AG09319 (cell line): Measurements from ENCODE around the gene UBR1.
"Not testable (repeated sequence)": the region's sequence is repeated elsewhere in the genome, so short reads cannot be mapped to it uniquely, and the experiment has no call there.

Experiments
- DNase-seq: peaks from one replicate; pipeline ENCODE4 v3.0.0-alpha.2; 2010; ENCODE audit warnings: low read depth; ENCODE audit errors: extremely low read depth
- TF ChIP-seq, protein P1 (sequence below): IDR thresholded peaks from 2 replicates; pipeline ENCODE4 v1.5.1; 2011; ENCODE audit warnings: low read depth, mild to moderate bottlenecking, inconsistent platforms, low read length, moderate library complexity

Gene UBR1

DNA sequence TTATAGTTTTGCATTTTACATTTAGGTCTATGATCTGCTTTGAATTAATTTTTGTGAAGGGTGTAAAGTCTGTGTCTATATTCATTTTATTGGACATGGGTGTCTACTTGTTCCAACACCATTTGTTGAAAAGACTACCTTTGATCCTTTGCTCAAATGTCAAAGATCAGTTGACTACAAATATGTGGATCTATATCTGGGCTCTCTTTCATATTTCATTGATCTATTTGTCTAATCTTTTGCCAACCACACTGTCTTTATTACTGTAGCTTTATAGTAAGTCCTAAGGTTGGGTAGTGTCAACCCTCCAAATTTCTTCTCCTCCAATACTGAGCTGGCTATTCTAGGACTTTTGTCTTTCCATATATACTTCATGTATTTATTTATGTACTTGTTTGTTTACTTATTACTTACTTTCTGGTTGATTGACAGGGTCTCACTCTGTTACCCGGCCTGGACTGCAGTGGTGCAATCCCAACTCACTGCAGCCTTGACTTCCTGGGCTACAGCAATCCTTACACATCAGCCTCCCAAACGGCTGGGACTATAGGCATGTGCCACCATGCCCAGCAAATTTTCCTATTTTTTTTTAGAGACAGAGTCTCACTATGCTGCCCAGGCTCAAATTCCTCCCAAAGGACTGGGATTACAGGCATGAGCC is 131.5 kb downstream of the UBR1 start:
- TF ChIP-seq, protein P1, sequence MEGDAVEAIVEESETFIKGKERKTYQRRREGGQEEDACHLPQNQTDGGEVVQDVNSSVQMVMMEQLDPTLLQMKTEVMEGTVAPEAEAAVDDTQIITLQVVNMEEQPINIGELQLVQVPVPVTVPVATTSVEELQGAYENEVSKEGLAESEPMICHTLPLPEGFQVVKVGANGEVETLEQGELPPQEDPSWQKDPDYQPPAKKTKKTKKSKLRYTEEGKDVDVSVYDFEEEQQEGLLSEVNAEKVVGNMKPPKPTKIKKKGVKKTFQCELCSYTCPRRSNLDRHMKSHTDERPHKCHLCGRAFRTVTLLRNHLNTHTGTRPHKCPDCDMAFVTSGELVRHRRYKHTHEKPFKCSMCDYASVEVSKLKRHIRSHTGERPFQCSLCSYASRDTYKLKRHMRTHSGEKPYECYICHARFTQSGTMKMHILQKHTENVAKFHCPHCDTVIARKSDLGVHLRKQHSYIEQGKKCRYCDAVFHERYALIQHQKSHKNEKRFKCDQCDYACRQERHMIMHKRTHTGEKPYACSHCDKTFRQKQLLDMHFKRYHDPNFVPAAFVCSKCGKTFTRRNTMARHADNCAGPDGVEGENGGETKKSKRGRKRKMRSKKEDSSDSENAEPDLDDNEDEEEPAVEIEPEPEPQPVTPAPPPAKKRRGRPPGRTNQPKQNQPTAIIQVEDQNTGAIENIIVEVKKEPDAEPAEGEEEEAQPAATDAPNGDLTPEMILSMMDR, result no peak
- DNase-seq, result no peak

DNA sequence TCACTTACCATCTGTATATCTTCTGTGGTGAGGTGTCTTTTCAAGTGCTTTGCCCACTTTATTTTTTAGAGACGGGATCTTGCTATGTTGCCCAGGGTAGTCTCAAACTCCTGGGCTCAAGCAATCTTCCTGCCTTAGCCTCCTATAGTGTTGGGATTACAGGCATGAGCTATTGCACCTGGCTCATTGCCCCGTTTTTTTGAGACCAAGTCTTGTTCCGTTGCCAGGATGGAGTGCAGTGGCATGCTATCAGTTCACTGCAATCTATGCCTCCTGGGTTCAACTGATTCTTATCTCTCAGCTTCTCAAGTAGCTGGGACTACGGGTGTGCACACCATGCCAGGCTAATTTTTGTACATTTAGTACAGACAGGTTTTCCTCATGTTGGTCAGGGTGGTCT is 132.7 kb downstream of the UBR1 start:
- TF ChIP-seq, protein P1, result no peak
- DNase-seq, result no peak

DNA sequence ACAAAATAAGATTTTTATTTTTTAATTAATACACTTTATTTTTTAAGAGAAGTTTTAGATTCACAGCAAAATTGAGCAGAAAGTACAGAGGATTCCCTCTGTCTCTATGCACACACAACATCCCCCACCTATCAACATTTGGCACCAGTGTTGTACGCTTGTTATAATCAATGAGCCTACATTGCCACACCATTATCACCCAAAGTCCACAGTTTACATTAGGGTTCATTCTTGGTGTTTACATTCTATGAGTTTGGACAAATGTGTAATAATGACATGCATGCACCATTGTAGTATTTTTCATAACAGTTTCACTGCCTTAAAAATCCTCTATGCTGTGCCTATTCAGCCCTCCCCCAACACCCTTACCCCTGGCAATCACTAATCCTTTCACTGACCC is 134.0 kb downstream of the UBR1 start:
- TF ChIP-seq, protein P1, result no peak
- DNase-seq, result no peak

DNA sequence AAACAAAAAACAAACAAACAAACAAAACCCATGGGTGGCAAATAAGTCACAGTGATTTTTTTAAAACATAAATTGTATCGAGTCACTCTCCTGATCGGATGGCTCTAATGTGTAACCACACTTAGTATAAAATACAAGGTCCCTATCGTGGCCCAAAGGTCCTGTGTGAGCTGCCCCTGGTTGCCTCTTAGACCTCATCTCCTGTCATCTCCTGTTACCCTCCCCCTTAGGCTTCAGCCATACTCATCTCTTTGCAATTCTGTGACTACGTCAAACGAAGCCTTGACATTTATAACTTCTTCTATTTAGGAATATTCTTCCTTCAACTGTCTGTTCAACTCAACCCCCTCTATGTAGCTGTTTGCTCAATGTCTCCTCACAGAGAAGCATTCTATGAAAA is 141.4 kb downstream of the UBR1 start:
- no peak for DNase-seq
- TF ChIP-seq, protein P1, result no peak

DNA sequence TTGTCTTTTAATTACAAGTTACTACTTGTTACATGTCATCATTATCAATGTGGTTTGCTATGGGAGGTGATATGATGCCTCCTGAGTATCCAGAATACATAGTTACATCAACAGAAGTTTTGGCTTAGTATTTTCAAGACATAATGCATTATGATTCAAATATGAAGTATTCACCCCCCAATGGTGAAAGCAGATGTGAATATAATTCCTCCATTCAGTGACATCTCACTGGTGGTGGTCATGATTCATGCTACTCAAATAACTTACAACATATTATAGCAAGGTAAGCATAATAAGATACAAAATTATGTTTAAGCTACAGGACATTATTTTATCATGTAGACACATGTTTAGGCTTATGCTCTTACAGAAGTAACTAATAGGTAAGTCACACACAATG is 150.3 kb downstream of the UBR1 start:
- TF ChIP-seq, protein P1, result no peak

DNA sequence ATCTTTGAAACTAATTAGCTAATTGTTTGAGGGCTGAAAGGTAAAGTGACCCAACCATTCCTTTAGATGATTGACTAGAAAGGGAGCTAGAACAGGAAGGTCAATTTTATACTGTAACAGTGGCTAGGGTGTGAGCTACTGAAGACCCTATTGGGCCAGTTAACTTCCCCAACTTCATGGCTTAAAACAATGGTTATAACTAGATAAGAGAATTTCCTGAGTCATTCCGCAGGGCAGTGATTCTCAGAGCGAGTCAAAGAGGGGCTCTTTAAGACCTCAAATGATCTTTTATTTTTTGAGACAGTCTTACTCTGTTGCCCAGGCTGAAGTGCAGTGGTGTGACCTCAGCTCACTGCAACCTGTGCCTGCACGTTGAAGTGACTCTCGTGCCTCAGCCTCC is 151.5 kb downstream of the UBR1 start:
- DNase-seq, result no peak
- TF ChIP-seq, protein P1, result no peak

More for the DNA sequence above, 150.3 kb downstream of the UBR1 start:
- DNase-seq, result no peak

DNA sequence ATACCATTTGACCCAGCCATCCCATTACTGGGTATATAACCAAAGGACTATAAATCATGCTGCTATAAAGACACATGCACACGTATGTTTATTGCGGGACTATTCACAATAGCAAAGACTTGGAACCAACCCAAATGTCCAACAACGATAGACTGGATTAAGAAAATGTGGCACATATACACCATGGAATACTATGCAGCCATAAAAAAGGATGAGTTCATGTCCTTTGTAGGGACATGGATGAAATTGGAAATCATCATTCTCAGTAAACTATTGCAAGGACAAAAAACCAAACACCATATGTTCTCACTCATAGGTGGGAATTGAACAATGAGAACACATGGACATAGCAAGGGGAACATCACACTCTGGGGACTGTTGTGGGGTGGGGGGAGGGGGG is 156.9 kb downstream of the UBR1 start:
- not testable (repeated sequence) for DNase-seq

DNA sequence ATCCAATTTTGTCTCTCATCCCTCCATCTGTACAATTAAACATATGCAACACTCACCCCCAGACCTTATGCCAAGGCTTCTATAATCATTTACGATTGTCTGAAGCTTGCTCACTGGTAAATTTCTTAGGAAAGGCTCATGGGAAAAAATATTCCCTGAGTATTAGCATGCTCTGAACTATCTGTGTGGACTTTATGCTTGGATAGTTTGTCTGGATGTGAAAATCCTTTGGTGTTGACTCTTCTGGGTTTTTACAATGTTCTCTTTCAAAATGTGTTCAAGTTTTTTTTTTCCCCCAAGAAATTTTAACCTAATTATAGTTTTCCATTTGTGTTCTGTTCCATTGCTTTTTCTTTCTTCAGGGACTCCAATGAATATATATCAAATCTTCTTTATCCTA is 165.3 kb downstream of the UBR1 start:
- no peak for DNase-seq
- TF ChIP-seq, protein P1, result no peak
